ENCODE data around the gene PPP2R5D. TPM values are rescaled to one million over a fixed set of nuclear protein-coding genes. Genes with fewer than 3 reads are reported as not detected.

The PPP2R5D gene
- polyA plus RNA-seq, 1 donor (not counting 4 experiments of a cell fraction or from before 2014, with no cell fraction given), result 49.6 TPM

DNA sequence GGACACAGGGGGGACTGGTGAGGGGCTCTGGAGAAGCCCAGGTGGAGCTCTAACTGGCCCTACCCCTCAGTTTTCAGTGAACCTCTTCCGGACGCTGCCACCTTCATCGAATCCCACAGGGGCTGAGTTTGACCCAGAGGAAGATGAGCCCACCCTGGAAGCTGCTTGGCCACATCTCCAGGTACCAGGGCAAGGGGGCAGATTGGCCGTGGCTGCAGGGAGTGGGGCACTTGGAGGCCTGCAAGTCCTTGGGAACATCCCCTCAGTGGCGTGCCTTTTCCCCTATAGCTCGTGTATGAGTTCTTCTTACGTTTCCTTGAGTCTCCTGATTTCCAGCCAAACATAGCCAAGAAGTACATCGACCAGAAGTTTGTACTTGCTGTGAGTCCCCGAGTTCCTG is 22.8 kb downstream of the PPP2R5D start:
- dilution Hi-C loops (cut with MboI; ENCODE audit: extremely low pct_ligation_motif_present, low sequenced_read_pairs), result no loop called here
- Histone ChIP-seq H3K27ac (ENCODE audit: control insufficient read depth, insufficient read depth, low read length) (no peak overlapping the region), H4K20me1 (ENCODE audit: control insufficient read depth, extremely low read depth, insufficient read depth, low read length) (no peaks in the 10 kb centered on the region), H3K9ac (ENCODE audit: control insufficient read depth, extremely low read depth, insufficient read depth, low read length) (no peak overlapping the region), H3K4me2 (ENCODE audit: control insufficient read depth, extremely low read depth, insufficient read depth, low read depth, low read length) (no peak overlapping the region), H3K79me2 (ENCODE audit: control insufficient read depth, insufficient read depth, low read length) (peaks cover 1% of the 10 kb centered on the region), H3K4me1 (ENCODE audit: control insufficient read depth, extremely low read depth, insufficient read depth, low read length) (no peaks in the 10 kb centered on the region), H3K4me3 (ENCODE audit: control insufficient read depth in 2 of 3, extremely low read depth in 1 of 3, insufficient read depth in 2 of 3, low read depth in 1 of 3, low read length in 3 of 3) (no peak overlapping the region), H3K9me3 (ENCODE audit: control insufficient read depth, low read depth, low read length) (no peaks in the 10 kb centered on the region), H3K27me3 (ENCODE audit: control insufficient read depth, extremely low read depth, insufficient read depth, low read length) (no peaks in the 10 kb centered on the region), H3K36me3 (ENCODE audit: control insufficient read depth in 2 of 2, extremely low read depth in 1 of 2, insufficient read depth in 2 of 2, low read length in 2 of 2) (peaks cover 30 to 38% of the 10 kb centered on the region in 2 experiments), H3K9me1 (ENCODE audit: control insufficient read depth, extremely low read depth, insufficient read depth, low read length) (no peaks in the 10 kb centered on the region), H2AFZ (ENCODE audit: control insufficient read depth, low read length) (no peak overlapping the region)
- TF ChIP-seq EZH2 (IDR thresholded peaks at IDR 0.05; ENCODE audit: low read length), result no peak
- TF ChIP-seq, protein P1, sequence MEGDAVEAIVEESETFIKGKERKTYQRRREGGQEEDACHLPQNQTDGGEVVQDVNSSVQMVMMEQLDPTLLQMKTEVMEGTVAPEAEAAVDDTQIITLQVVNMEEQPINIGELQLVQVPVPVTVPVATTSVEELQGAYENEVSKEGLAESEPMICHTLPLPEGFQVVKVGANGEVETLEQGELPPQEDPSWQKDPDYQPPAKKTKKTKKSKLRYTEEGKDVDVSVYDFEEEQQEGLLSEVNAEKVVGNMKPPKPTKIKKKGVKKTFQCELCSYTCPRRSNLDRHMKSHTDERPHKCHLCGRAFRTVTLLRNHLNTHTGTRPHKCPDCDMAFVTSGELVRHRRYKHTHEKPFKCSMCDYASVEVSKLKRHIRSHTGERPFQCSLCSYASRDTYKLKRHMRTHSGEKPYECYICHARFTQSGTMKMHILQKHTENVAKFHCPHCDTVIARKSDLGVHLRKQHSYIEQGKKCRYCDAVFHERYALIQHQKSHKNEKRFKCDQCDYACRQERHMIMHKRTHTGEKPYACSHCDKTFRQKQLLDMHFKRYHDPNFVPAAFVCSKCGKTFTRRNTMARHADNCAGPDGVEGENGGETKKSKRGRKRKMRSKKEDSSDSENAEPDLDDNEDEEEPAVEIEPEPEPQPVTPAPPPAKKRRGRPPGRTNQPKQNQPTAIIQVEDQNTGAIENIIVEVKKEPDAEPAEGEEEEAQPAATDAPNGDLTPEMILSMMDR (optimal IDR thresholded peaks at IDR 0.05 in 1 of 3, IDR thresholded peaks at IDR 0.05 in 1 of 3, conservative IDR thresholded peaks at IDR 0.05 in 1 of 3; ENCODE audit: extremely low read depth in 1 of 3, insufficient read depth in 2 of 3, low read length in 3 of 3), result no peak
- DNase-seq (ENCODE audit: low read depth, low spot score) (no peak), FAIRE-seq (no peak)

DNA sequence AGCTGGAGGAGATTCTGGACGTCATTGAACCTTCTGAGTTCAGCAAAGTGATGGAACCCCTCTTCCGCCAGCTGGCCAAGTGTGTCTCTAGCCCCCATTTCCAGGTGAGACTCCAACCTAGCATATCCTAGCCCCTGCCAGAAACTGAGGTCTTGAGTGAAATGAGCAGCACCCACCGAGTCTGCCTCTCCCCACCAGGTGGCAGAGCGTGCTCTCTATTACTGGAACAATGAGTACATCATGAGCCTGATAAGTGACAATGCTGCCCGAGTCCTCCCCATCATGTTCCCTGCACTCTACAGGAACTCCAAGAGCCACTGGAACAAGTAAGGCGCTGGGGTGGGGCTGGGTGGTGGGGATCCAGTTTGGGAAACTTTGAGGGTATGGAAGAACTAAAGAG is 24.8 kb downstream of the PPP2R5D start:
- no peak for DNase-seq (ENCODE audit: low read depth, low spot score)

More for the DNA sequence above, 24.8 kb downstream of the PPP2R5D start:
- Histone ChIP-seq H3K27me3 (ENCODE audit: control insufficient read depth, extremely low read depth, insufficient read depth, low read length) (no peaks in the 10 kb centered on the region), H3K79me2 (ENCODE audit: control insufficient read depth, insufficient read depth, low read length) (peaks cover 8% of the 10 kb centered on the region), H3K9me1 (ENCODE audit: control insufficient read depth, extremely low read depth, insufficient read depth, low read length) (no peaks in the 10 kb centered on the region), H3K27ac (ENCODE audit: control insufficient read depth, insufficient read depth, low read length) (no peak overlapping the region), H4K20me1 (ENCODE audit: control insufficient read depth, extremely low read depth, insufficient read depth, low read length) (no peaks in the 10 kb centered on the region), H2AFZ (ENCODE audit: control insufficient read depth, low read length) (no peak overlapping the region), H3K4me1 (ENCODE audit: control insufficient read depth, extremely low read depth, insufficient read depth, low read length) (peaks cover 8% of the 10 kb centered on the region), H3K36me3 (ENCODE audit: control insufficient read depth in 2 of 2, extremely low read depth in 1 of 2, insufficient read depth in 2 of 2, low read length in 2 of 2) (peaks cover 32 to 45% of the 10 kb centered on the region in 2 experiments), H3K4me3 (ENCODE audit: control insufficient read depth in 2 of 3, extremely low read depth in 1 of 3, insufficient read depth in 2 of 3, low read depth in 1 of 3, low read length in 3 of 3) (no peak overlapping the region), H3K4me2 (ENCODE audit: control insufficient read depth, extremely low read depth, insufficient read depth, low read depth, low read length) (no peak overlapping the region), H3K9ac (ENCODE audit: control insufficient read depth, extremely low read depth, insufficient read depth, low read length) (no peak overlapping the region), H3K9me3 (ENCODE audit: control insufficient read depth, low read depth, low read length) (no peaks in the 10 kb centered on the region)
- TF ChIP-seq, protein P1 (optimal IDR thresholded peaks at IDR 0.05 in 1 of 3, IDR thresholded peaks at IDR 0.05 in 1 of 3, conservative IDR thresholded peaks at IDR 0.05 in 1 of 3; ENCODE audit: extremely low read depth in 1 of 3, insufficient read depth in 2 of 3, low read length in 3 of 3), result peak; percentile 41 to 69 (median 66)
- no peak for TF ChIP-seq EZH2 (IDR thresholded peaks at IDR 0.05; ENCODE audit: low read length)
- FAIRE-seq, result no peak
- dilution Hi-C loops (cut with MboI; ENCODE audit: extremely low pct_ligation_motif_present, low sequenced_read_pairs), result no loop called here

Data from keratinocyte (primary cell).